ENCODE results near the gene IKZF4.

GRCh38 chr12:56079723-56080555, 59.1 kb downstream of the IKZF4 start, which contains the start of gene ERBB3:
- TF ChIP-seq POLR2A (IDR thresholded peaks at IDR 0.05) (no peak), CTCF (IDR thresholded peaks at IDR 0.05) (no peak)
